Type B pancreatic cell (in vitro differentiated cells): ENCODE results near the gene INPP4B. TPM values are rescaled to one million over a fixed set of nuclear protein-coding genes. Genes with fewer than 3 reads are reported as not detected.

Experiments
- DNase-seq: peaks from one replicate; pipeline ENCODE4 v3.0.0; 2021; ENCODE audit warnings: mixed read lengths; ENCODE audit not compliant: unreplicated experiment; ENCODE audit errors: extremely low spot score
- H3K27ac Mint-ChIP-seq: 2 replicates; pipeline ENCODE4 v1.8.0; 2021; ENCODE audit warnings: mild to moderate bottlenecking, mixed read lengths
- H3K27me3 Mint-ChIP-seq: 2 replicates; pipeline ENCODE4 v1.8.0; 2021; ENCODE audit warnings: mixed read lengths
- H3K36me3 Mint-ChIP-seq: 2 replicates; pipeline ENCODE4 v1.8.0; 2021; ENCODE audit warnings: mixed read lengths
- H3K4me1 Mint-ChIP-seq: one replicate; pipeline ENCODE4 v1.8.0; 2021; ENCODE audit warnings: mixed read lengths; ENCODE audit not compliant: unreplicated experiment
- H3K4me3 Mint-ChIP-seq: 2 replicates; pipeline ENCODE4 v1.8.0; 2021; ENCODE audit warnings: mild to moderate bottlenecking, mixed read lengths
- H3K9me3 Mint-ChIP-seq: 2 replicates; pipeline ENCODE4 v1.8.0; 2021; ENCODE audit warnings: mixed read lengths
- total RNA-seq: library from RNA; stranded (reverse); gene quantifications from 2 replicates; pipeline ENCODE4 v1.2.1, GENCODE V29; 2021; ENCODE audit warnings: low replicate concordance
- TF ChIP-seq, protein P1 (sequence below): fragments of 200-600 bp; sonication (generic); conservative IDR thresholded peaks from 2 replicates; pipeline ENCODE4 v1.5.0; 2021; ENCODE audit warnings: antibody characterized with exemption, mild to moderate bottlenecking

INPP4B gene
- total RNA-seq, 1 donor from 2014 or later: 9.0 TPM

GRCh38 chr4:142091085-142091513 is 755.0 kb downstream of the INPP4B start:
- H3K36me3 Mint-ChIP-seq: no peaks in the 10 kb centered on the region
- TF ChIP-seq, protein P1, sequence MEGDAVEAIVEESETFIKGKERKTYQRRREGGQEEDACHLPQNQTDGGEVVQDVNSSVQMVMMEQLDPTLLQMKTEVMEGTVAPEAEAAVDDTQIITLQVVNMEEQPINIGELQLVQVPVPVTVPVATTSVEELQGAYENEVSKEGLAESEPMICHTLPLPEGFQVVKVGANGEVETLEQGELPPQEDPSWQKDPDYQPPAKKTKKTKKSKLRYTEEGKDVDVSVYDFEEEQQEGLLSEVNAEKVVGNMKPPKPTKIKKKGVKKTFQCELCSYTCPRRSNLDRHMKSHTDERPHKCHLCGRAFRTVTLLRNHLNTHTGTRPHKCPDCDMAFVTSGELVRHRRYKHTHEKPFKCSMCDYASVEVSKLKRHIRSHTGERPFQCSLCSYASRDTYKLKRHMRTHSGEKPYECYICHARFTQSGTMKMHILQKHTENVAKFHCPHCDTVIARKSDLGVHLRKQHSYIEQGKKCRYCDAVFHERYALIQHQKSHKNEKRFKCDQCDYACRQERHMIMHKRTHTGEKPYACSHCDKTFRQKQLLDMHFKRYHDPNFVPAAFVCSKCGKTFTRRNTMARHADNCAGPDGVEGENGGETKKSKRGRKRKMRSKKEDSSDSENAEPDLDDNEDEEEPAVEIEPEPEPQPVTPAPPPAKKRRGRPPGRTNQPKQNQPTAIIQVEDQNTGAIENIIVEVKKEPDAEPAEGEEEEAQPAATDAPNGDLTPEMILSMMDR: no peak
- H3K27ac Mint-ChIP-seq: no peak overlapping the region
- peaks cover 21% of the 10 kb centered on the region for H3K4me1 Mint-ChIP-seq
- no peaks in the 10 kb centered on the region for H3K27me3 Mint-ChIP-seq
- DNase-seq: no peak
- no peaks in the 10 kb centered on the region for H3K9me3 Mint-ChIP-seq
- H3K4me3 Mint-ChIP-seq: no peak overlapping the region

- no peaks in the 10 kb centered on the region for H3K9me3 Mint-ChIP-seq
- H3K4me3 Mint-ChIP-seq: no peak overlapping the region
- H3K27me3 Mint-ChIP-seq: no peaks in the 10 kb centered on the region
- H3K4me1 Mint-ChIP-seq: peaks cover 30% of the 10 kb centered on the region
- no peak overlapping the region for H3K27ac Mint-ChIP-seq
- H3K36me3 Mint-ChIP-seq: no peaks in the 10 kb centered on the region
- TF ChIP-seq, protein P1: no peak
- DNase-seq: no peak
Observed at GRCh38 chr4:142088906-142089305, 757.2 kb downstream of the INPP4B start.

GRCh38 chr4:142085513-142086292 is 760.4 kb downstream of the INPP4B start:
- Mint-ChIP-seq H3K4me1 (peaks cover 30% of the 10 kb centered on the region), H3K4me3 (no peak overlapping the region), H3K36me3 (no peaks in the 10 kb centered on the region), H3K9me3 (no peaks in the 10 kb centered on the region), H3K27me3 (no peaks in the 10 kb centered on the region), H3K27ac (no peak overlapping the region)
- DNase-seq: no peak
- TF ChIP-seq, protein P1: no peak

DNA sequence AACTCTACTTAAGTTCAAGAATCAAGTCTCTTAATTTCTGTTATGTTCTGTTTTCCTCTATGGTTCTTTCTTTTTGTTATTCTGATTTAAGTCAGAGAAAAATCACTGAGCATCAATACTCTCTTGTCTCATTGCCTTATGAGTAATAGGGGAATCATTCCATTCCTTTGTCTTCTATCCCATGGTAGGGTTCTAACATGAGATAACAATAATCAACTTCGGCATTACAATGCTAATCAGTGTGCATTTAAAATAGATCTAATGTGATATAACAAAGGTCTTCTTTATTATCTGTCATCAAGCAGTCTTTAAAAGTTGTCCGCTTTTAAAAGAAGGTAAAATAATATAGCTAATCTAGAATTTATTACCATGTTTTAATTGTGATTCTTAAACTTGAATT is 762.8 kb downstream of the INPP4B start:
- Mint-ChIP-seq H3K4me1 (peaks cover 20% of the 10 kb centered on the region), H3K4me3 (no peak overlapping the region), H3K36me3 (no peaks in the 10 kb centered on the region), H3K27ac (no peak overlapping the region), H3K9me3 (no peaks in the 10 kb centered on the region), H3K27me3 (no peaks in the 10 kb centered on the region)
- TF ChIP-seq, protein P1: no peak
- DNase-seq: no peak

GRCh38 chr4:142081025-142081424 is 765.1 kb downstream of the INPP4B start:
- no peak overlapping the region for H3K27ac Mint-ChIP-seq
- DNase-seq: no peak
- H3K4me3 Mint-ChIP-seq: no peak overlapping the region
- H3K36me3 Mint-ChIP-seq: no peaks in the 10 kb centered on the region
- peaks cover 8% of the 10 kb centered on the region for H3K4me1 Mint-ChIP-seq
- TF ChIP-seq, protein P1: no peak
- H3K9me3 Mint-ChIP-seq: no peaks in the 10 kb centered on the region
- no peaks in the 10 kb centered on the region for H3K27me3 Mint-ChIP-seq
